HL-60 (cell line): Measurements from ENCODE around the gene SHC1.
A peak's percentile ranks its signal among the peaks of the same experiment; 100 is the strongest.

Experiments
- DNase-seq, 2 experiments: peaks; one replicate each; pipeline ENCODE4 v3.0.0-alpha.2; 2010 to 2020; ENCODE audit warnings: low read depth in 1 of 2, low spot score in 1 of 2
- H3K27ac ChIP-seq: fragments of 250-450 bp; sonication (Bioruptor Pico); replicated peaks from 2 replicates; pipeline ENCODE4 v1.5.1; 2020; ENCODE audit warnings: mild to moderate bottlenecking, moderate library complexity
- H3K27me3 ChIP-seq: fragments of 250-450 bp; sonication (Bioruptor Pico); 2 replicates; pipeline ENCODE4 v1.5.1; 2021; ENCODE audit warnings: mild to moderate bottlenecking, moderate library complexity; ENCODE audit not compliant: insufficient read depth, poor library complexity, severe bottlenecking
- H3K4me3 ChIP-seq: replicated peaks from 2 replicates; pipeline ENCODE4 v1.5.1; 2011; ENCODE audit warnings: mild to moderate bottlenecking, control low read depth, low read length; ENCODE audit not compliant: insufficient read depth
- GABPA ChIP-seq: IDR thresholded peaks from 2 replicates; pipeline ENCODE4 v1.6.1; 2012; ENCODE audit warnings: low read depth
- POLR2AphosphoS5 ChIP-seq: IDR thresholded peaks from 2 replicates; pipeline ENCODE4 v1.6.1; 2012; ENCODE audit warnings: low read depth
- REST ChIP-seq: IDR thresholded peaks from 2 replicates; pipeline ENCODE4 v1.6.1; 2012; ENCODE audit warnings: low read depth; ENCODE audit not compliant: insufficient replicate concordance
- SPI1 ChIP-seq: IDR thresholded peaks from 2 replicates; pipeline ENCODE4 v1.6.1; 2012; ENCODE audit warnings: low read depth, mild to moderate bottlenecking, borderline replicate concordance
- TF ChIP-seq, protein P1 (sequence below): IDR thresholded peaks from one replicate; pipeline ENCODE4 v1.5.1; 2011; ENCODE audit warnings: low read length, control low read depth, inconsistent platforms; ENCODE audit not compliant: insufficient read depth

The SHC1 gene

GRCh38 chr1:154973344-154974101, 3.0 kb upstream of the SHC1 start:
- Histone ChIP-seq H3K4me3 (peak overlapping the region; percentile 53), H3K27me3 (no peaks in the 10 kb centered on the region), H3K27ac (peak overlapping the region; percentile 96)
- TF ChIP-seq SPI1 = no peak
- TF ChIP-seq REST = no peak
- no peak for TF ChIP-seq GABPA
- no peak for TF ChIP-seq POLR2AphosphoS5
- TF ChIP-seq, protein P1, sequence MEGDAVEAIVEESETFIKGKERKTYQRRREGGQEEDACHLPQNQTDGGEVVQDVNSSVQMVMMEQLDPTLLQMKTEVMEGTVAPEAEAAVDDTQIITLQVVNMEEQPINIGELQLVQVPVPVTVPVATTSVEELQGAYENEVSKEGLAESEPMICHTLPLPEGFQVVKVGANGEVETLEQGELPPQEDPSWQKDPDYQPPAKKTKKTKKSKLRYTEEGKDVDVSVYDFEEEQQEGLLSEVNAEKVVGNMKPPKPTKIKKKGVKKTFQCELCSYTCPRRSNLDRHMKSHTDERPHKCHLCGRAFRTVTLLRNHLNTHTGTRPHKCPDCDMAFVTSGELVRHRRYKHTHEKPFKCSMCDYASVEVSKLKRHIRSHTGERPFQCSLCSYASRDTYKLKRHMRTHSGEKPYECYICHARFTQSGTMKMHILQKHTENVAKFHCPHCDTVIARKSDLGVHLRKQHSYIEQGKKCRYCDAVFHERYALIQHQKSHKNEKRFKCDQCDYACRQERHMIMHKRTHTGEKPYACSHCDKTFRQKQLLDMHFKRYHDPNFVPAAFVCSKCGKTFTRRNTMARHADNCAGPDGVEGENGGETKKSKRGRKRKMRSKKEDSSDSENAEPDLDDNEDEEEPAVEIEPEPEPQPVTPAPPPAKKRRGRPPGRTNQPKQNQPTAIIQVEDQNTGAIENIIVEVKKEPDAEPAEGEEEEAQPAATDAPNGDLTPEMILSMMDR = no peak
- peak; percentile 85 to 97 for DNase-seq

DNA sequence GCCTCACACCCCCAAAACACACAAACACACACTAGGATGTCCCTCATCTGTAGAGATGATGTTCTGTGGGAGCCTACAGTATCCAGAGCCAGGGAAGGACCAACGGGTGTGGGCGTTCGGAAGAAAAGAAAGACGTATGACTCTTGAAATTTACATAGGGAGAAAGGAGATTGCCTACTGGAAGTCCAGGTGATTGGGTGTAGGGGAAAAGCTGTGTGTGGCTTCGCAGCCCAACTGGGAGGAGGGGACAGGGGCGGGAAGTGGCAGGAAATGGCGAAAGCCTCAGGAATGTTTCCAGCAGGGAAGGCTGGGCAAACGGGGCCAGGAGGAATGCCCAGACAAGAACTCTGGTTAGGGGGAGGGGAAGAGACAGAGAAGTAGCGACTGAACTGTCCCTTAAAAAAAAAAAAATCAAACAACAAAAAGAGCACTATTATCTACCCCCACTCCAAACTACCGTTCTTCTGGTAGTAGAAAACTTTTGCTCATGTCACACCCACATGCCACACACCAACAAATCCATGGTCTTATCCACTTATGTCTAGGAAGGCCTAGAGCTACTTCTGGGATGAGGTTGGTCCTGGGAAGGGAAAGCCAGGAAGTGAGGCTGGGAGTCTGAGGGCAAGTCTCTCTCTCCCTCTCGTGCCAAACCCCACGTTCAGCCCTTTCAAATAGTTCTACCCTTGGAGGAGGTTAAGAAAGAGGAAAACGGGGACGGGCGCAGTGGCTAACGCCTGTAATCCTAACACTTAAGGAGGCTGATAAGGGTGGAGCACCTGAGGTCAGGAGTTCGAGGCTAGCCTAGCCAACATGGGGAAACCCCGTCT, 2.2 kb upstream of the SHC1 start:
- DNase-seq = no peak
- Histone ChIP-seq H3K27me3 (no peaks in the 10 kb centered on the region), H3K27ac (no peak overlapping the region), H3K4me3 (peak overlapping the region; percentile 53)
- TF ChIP-seq GABPA = no peak
- TF ChIP-seq, protein P1 = no peak

DNA sequence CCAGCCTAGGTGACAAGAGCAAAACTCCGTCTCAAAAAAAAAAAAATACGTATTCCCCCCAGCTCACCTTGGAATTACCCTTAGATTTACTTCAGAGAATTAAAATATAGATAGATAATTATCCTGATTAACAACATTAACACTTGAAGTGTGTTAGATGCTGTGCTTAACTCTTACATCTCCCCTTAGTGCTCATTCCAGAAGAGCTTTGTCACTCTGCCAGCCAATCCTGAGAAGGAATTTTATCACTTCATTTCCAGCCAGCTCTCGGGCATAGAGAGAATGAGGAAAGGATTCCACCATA, 1.6 kb upstream of the SHC1 start:
- H3K27me3 ChIP-seq = no peaks in the 10 kb centered on the region
- H3K4me3 ChIP-seq = no peak overlapping the region
- TF ChIP-seq, protein P1 = no peak
- no peak overlapping the region for H3K27ac ChIP-seq
- DNase-seq = no peak

DNA sequence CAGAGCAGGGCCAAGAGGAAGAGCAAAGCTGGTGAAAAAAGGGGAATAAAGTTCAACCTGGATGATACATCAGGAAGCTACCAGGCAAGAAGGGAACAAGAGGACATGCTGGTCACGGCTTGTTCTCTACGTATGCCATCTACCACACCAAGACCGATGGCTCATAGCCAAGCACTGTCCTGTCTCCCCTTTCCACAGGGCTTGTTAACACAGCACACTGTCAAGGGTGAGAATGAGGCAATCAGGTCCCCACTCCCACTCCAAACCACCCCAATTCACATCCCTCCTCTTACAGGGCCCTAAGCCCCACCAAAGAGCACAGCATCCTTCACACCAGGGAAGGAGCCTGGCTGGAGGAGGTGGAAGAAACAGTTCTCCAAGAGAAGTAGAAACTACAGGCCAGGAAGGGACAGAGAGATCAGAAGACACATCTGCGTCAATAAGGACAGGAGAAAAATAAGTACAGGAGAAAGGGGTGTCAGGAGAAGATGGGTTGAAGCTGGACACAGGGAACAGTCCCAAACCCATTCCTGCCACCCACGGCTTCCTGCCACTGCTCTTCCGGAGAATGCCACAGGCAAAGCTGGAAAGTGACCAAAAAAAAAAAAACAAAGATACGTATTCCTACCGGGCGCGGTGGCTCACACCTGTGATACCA, 923 bp upstream of the SHC1 start:
- TF ChIP-seq GABPA (no peak), REST (no peak), POLR2AphosphoS5 (no peak), SPI1 (no peak)
- TF ChIP-seq, protein P1 = no peak
- Histone ChIP-seq H3K4me3 (no peak overlapping the region), H3K27ac (no peak overlapping the region), H3K27me3 (no peaks in the 10 kb centered on the region)
- DNase-seq = no peak
